Testis (tissue), 3 donors: ENCODE data around the gene FBXO11. TPM values are rescaled to one million over a fixed set of nuclear protein-coding genes. Genes with fewer than 3 reads are reported as not detected.
"Not testable (repeated sequence)": the region's sequence is repeated elsewhere in the genome, so short reads cannot be mapped to it uniquely, and the experiment has no call there.

Source experiments
- DNase-seq: peaks from one replicate; pipeline ENCODE4 v3.0.0-alpha.2; 2019
- H3K27ac ChIP-seq, 2 donors: fragments of 200-600 bp; sonication (generic); one replicate each; pipeline ENCODE4 v1.5.1; 2019
- H3K27me3 ChIP-seq: fragments of 200-600 bp; sonication (generic); one replicate; pipeline ENCODE4 v1.5.1; 2019
- H3K36me3 ChIP-seq: fragments of 200-600 bp; sonication (generic); one replicate; pipeline ENCODE4 v1.5.1; 2017; ENCODE audit warnings: low read depth; ENCODE audit errors: missing control alignments
- H3K4me1 ChIP-seq: fragments of 200-600 bp; sonication (generic); one replicate; pipeline ENCODE4 v1.5.1; 2019
- H3K4me3 ChIP-seq, 2 donors: fragments of 200-600 bp; sonication (generic); one replicate each; pipeline ENCODE4 v1.5.1; 2017 to 2019
- H3K9me3 ChIP-seq: fragments of 200-600 bp; sonication (generic); one replicate; pipeline ENCODE4 v1.5.1; 2017
- POLR2A ChIP-seq: fragments of 450-650 bp; IDR thresholded peaks from one replicate; pipeline ENCODE4 v1.6.1; 2017; ENCODE audit warnings: antibody characterized with exemption, mild to moderate bottlenecking, moderate library complexity
- WGBS, 2 donors: methylation state at CpG; one replicate each; pipeline ENCODE4 v1.1.5; 2018; 5-methylcytosine and 5-hydroxymethylcytosine counted together
- intact Hi-C: fragments of 100-400 bp; cut with DNase I; formaldehyde crosslinking; loops from one replicate; pipeline ENCODE4 v1.15.1; 2023; ENCODE audit warnings: low total_unique reads
- polyA plus RNA-seq: library from polyadenylated mRNA; stranded (reverse); fragments of 350-450 nt; fragmentation: Illumina TruSeq; extraction: RNeasy Lipid Tissue Mini Kit (QIAGEN cat#74804); gene quantifications from one replicate; pipeline ENCODE4 v1.2.3, GENCODE V29; 2014; ENCODE audit warnings: low read depth, low replicate concordance; ENCODE audit not compliant: insufficient read depth
- total RNA-seq, 2 donors: library from RNA; depleted of rRNA; stranded (reverse); fragments of >200 nt; gene quantifications; one replicate each; pipeline ENCODE4 v1.2.3, GENCODE V29; 2016
- TF ChIP-seq, protein P1 (sequence below), 3 experiments: fragments of 450-650 bp in 2 of 3; fragments of 200-600 bp in 1 of 3; sonication (generic) in 1 of 3; IDR thresholded peaks; one replicate each; pipeline ENCODE4 v1.5.1; 2016 to 2019; ENCODE audit warnings: antibody characterized with exemption in 3 of 3, mild to moderate bottlenecking in 2 of 3, moderate library complexity in 1 of 3

Gene FBXO11
- total and polyA plus RNA-seq, 3 donors from 2014 or later = 87.6 to 101 (median 96.0) TPM

DNA sequence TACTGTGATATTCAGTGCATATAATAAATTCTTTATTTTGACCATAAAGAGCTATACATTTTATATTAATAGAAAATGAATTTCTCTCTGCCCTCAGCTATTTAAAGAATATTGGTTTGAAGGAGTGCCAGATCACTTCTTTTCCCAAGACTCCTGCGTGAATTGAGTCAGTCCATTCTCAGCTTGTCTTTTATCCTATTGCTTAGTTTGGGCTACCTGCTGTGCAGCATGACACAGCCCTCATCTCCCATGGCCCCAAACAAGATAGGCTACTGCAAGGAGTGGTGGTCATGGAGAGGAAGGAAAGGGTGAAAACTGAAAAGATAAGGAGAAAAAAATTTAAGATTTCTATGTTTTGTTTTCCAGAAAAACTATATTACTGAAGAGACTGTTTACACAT lies 10.1 kb upstream of the FBXO11 start:
- no peak overlapping the region for H3K4me3 ChIP-seq
- TF ChIP-seq, protein P1, sequence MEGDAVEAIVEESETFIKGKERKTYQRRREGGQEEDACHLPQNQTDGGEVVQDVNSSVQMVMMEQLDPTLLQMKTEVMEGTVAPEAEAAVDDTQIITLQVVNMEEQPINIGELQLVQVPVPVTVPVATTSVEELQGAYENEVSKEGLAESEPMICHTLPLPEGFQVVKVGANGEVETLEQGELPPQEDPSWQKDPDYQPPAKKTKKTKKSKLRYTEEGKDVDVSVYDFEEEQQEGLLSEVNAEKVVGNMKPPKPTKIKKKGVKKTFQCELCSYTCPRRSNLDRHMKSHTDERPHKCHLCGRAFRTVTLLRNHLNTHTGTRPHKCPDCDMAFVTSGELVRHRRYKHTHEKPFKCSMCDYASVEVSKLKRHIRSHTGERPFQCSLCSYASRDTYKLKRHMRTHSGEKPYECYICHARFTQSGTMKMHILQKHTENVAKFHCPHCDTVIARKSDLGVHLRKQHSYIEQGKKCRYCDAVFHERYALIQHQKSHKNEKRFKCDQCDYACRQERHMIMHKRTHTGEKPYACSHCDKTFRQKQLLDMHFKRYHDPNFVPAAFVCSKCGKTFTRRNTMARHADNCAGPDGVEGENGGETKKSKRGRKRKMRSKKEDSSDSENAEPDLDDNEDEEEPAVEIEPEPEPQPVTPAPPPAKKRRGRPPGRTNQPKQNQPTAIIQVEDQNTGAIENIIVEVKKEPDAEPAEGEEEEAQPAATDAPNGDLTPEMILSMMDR (IDR thresholded peaks at IDR 0.05) = no peak
- TF ChIP-seq POLR2A = no peak

DNA sequence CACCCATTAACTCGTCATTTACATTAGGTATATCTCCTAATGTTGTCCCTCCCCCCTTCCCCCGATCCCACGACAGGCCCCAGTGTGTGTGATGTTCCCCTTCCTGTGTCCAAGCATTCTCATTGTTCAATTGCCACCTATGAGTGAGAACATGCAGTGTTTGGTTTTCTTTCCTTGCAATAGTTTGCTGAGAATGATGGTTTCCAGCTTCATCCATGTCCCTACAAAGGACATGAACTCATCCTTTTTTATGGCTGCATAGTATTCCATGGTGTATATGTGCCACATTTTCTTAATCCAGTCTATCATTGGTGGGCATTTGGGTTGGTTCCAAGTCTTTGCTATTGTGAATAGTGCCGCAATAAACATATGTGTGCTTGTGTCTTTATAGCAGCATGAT lies 4.4 kb upstream of the FBXO11 start:
- H3K4me3 ChIP-seq, H3K9me3 ChIP-seq, H3K27ac ChIP-seq, H3K36me3 ChIP-seq, H3K27me3 ChIP-seq, intact Hi-C loops, DNase-seq, H3K4me1 ChIP-seq: not testable (repeated sequence)
- 89 to 90% methylated on average over 4 of the region's 4 CpGs for WGBS, 2 donors

More for the DNA sequence above, 10.1 kb upstream of the FBXO11 start:
- WGBS, 2 donors = 31 to 93% methylated on average over 1 of the region's 1 CpG
- H3K27ac ChIP-seq = no peak overlapping the region
- H3K36me3 ChIP-seq = no peaks in the 10 kb centered on the region
- no peak for DNase-seq
- intact Hi-C loops = no loop called here
- no peaks in the 10 kb centered on the region for H3K4me1 ChIP-seq
- no peaks in the 10 kb centered on the region for H3K9me3 ChIP-seq
- H3K27me3 ChIP-seq = no peaks in the 10 kb centered on the region

DNA sequence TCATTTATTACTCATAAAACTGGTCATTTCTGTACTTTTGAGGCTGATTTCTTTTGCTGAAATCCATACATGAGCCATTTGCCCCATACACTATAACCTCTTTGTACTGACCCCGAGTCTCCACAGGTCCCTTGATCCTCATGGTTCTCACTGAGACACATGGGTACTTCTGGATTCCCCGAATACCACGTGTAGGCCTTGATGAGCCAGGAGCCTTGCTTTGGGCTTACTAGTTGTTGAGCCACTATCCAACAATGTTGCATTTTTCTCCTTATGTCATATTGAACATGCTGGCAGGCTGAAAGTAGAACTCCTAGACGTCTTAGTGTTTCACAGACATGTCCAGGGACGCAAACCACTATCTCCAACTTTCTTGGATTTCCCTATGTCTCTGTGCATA lies 2.4 kb upstream of the FBXO11 start:
- no peak for TF ChIP-seq POLR2A
- TF ChIP-seq, protein P1 (IDR thresholded peaks at IDR 0.05) = no peak
- Histone ChIP-seq H3K27ac (no peak overlapping the region), H3K4me1 (no peaks in the 10 kb centered on the region), H3K36me3 (no peaks in the 10 kb centered on the region), H3K9me3 (no peaks in the 10 kb centered on the region), H3K4me3 (no peak overlapping the region), H3K27me3 (no peaks in the 10 kb centered on the region)
- no peak for DNase-seq
- intact Hi-C loops = loop anchor here (5.0 kb wide), 1 partner anchor 199 kb away; no protein-coding TSS in a partner anchor
- WGBS, 2 donors = 65 to 67% methylated on average over 5 of the region's 5 CpGs

DNA sequence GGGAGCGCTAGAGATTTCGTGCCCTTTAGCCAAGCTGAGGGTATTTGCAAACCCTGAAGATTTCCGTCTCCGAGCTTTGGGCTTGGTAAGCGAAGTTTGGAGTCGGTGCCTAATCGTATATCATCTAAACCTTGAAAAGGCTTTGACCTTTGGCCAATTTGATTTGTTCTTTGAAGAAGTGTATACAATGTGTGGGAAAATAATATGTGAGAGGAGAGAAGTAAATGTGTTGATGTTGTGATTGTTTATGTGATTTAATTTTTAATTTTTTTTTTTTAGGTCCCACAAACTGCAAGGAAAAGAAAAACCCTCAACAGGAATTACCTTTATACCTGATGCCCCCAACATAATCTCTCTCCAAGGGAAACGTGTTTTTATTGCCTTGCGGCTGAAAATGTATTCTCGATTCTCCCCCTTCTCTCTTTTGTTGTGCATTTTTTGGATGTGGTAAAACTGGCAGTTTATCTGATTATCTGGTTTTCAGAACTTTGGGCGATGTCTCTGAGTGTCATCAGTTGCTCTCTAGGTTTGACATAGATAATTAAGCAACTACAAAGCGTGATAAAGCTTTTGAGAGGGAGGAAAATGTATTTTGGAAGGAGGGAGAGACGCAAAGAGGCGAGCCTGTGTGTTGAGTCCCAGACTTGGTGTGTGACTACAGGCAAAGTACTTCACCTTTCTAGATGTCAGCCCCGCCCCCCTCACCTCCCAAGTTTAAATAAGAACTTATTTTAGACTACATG lies 912 bp upstream of the FBXO11 start:
- intact Hi-C loops = loop anchor here (5.0 kb wide), 1 partner anchor 200 kb away; no protein-coding TSS in a partner anchor
- WGBS, 2 donors = 22 to 24% methylated on average over 15 of the region's 15 CpGs

More for the DNA sequence above, 912 bp upstream of the FBXO11 start:
- H3K4me1 ChIP-seq = peaks cover 7% of the 10 kb centered on the region
- H3K36me3 ChIP-seq = no peaks in the 10 kb centered on the region
- H3K27me3 ChIP-seq = no peaks in the 10 kb centered on the region
- TF ChIP-seq, protein P1 (IDR thresholded peaks at IDR 0.05) = peak in 1 of 3 experiments; percentile 52
- TF ChIP-seq POLR2A = no peak
- DNase-seq = peak; percentile 57
- H3K27ac ChIP-seq = peak overlapping the region; percentile 99 to 100
- no peaks in the 10 kb centered on the region for H3K9me3 ChIP-seq
- peak overlapping the region; percentile 90 to 96 for H3K4me3 ChIP-seq
